Small intestine (tissue), 7 donors: ENCODE results near the gene UBE2R2. TPM values are rescaled to one million over a fixed set of nuclear protein-coding genes. Genes with fewer than 3 reads are reported as not detected.
A peak's percentile ranks its signal among the peaks of the same experiment; 100 is the strongest.
"Not testable (repeated sequence)": the region's sequence is repeated elsewhere in the genome, so short reads cannot be mapped to it uniquely, and the experiment has no call there.

ENCODE experiments used
- DNase-seq, 2 donors: peaks; one replicate each; pipeline versions ENCODE4 v3.0.0 to v3.0.0-alpha.2; 2013
- FAIRE-seq: peaks from 2 replicates; lab custom pipeline; 2012; peaks lifted over from hg19 to GRCh38; lab: Jason Lieb, UNC
- H3K27ac ChIP-seq, 3 donors: one replicate each; pipeline ENCODE4 v1.5.1; 2013; ENCODE audit warnings: low read length in 2 of 3, mild to moderate bottlenecking in 2 of 3, control low read depth in 1 of 3, inconsistent platforms in 1 of 3, low read depth in 1 of 3, moderate library complexity in 1 of 3
- H3K27me3 ChIP-seq, 3 donors: one replicate each; pipeline ENCODE4 v1.6.1; 2013; ENCODE audit warnings: low read length in 3 of 3, inconsistent platforms in 1 of 3; ENCODE audit not compliant: control insufficient read depth in 3 of 3, insufficient read depth in 3 of 3
- H3K36me3 ChIP-seq, 3 donors: one replicate each; pipeline ENCODE4 v1.6.1; 2013; ENCODE audit warnings: low read length in 3 of 3, inconsistent platforms in 1 of 3, low read depth in 1 of 3, mild to moderate bottlenecking in 1 of 3, moderate library complexity in 1 of 3; ENCODE audit not compliant: control insufficient read depth in 3 of 3, insufficient read depth in 2 of 3
- H3K4me1 ChIP-seq, 3 donors: one replicate each; pipeline ENCODE4 v1.6.1; 2013; ENCODE audit warnings: low read length in 2 of 3, inconsistent platforms in 1 of 3, low read depth in 1 of 3, mild to moderate bottlenecking in 1 of 3, moderate library complexity in 1 of 3; ENCODE audit not compliant: control insufficient read depth in 3 of 3, insufficient read depth in 2 of 3
- H3K4me3 ChIP-seq, 3 donors: one replicate each; pipeline ENCODE4 v1.5.1; 2013; ENCODE audit warnings: low read length in 3 of 3, control low read depth in 1 of 3, inconsistent platforms in 1 of 3, low read depth in 1 of 3, mild to moderate bottlenecking in 1 of 3, moderate library complexity in 1 of 3
- H3K9me3 ChIP-seq, 2 donors: one replicate each; pipeline ENCODE4 v1.6.1; 2013; ENCODE audit warnings: low read depth in 1 of 2, low read length in 1 of 2; ENCODE audit not compliant: control insufficient read depth in 2 of 2, insufficient read depth in 1 of 2
- WGBS, 3 donors: extraction: QIAGEN DNeasy Blood & Tissue Kit; methylation state at CpG; one replicate each; pipeline ENCODE4 v1.1.7; 2013; 5-methylcytosine and 5-hydroxymethylcytosine counted together
- polyA plus RNA-seq, 4 donors: library from polyadenylated mRNA; stranded (reverse) in 3 of 4; unstranded in 1 of 4; fragments of 200-250 nt in 3 of 4; fragments of 120-200 nt in 1 of 4; gene quantifications; one replicate each; pipeline versions ENCODE4 v1.2.1 to v1.2.3, GENCODE V29; 2013
- donor health status: healthy with polysubstance abuse.
- donor health status: control.
- donor health status: control.
- donor health status: Bipolar disorder and iron deficiency.
- donor health status: healthy.

Gene UBE2R2
- polyA plus RNA-seq, 4 donors: 22.5 to 48.2 (median 36.0) TPM

- no peaks in the 10 kb centered on the region for H3K27me3 ChIP-seq
- H3K9me3 ChIP-seq: no peaks in the 10 kb centered on the region
- no peak overlapping the region for H3K4me3 ChIP-seq
- H3K4me1 ChIP-seq: peaks cover 0 to 4% (median 2%) of the 10 kb centered on the region in 3 donors
- WGBS, 3 donors: 55 to 72% (median 67%) methylated on average over 8 of the region's 8 CpGs
- peaks cover 0 to 7% (median 2%) of the 10 kb centered on the region in 3 donors for H3K36me3 ChIP-seq
- H3K27ac ChIP-seq: no peak overlapping the region
- FAIRE-seq (no peak), DNase-seq (peak; percentile 72 to 74)
Measured at GRCh38 chr9:33852216-33852826, 35.4 kb downstream of the UBE2R2 start.

DNA sequence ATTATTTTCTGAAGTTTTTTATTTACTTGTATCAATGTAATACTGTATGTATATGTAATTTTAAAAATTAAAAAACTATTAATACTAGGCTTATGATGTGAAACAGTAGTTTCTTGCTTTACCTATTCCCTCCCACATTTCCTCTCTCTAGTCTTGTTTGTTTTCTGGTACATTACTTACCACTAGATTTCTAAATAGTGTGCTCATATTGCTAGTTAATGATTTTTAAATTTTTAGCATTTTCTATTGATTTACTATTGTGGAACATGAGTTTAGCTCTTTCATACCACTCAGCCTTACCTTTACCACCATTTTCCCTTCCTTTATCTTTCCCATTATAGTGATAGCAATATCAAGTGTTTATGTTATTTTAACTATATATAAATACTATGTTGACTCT is 39.3 kb downstream of the UBE2R2 start:
- H3K27ac ChIP-seq: no peak overlapping the region
- DNase-seq: no peak
- H3K4me3 ChIP-seq: no peak overlapping the region
- peaks cover 0 to 10% (median 2%) of the 10 kb centered on the region in 3 donors for H3K36me3 ChIP-seq
- peaks cover 0 to 4% (median 0%) of the 10 kb centered on the region in 3 donors for H3K4me1 ChIP-seq
- no peaks in the 10 kb centered on the region for H3K9me3 ChIP-seq
- no peak for FAIRE-seq
- H3K27me3 ChIP-seq: no peaks in the 10 kb centered on the region

DNA sequence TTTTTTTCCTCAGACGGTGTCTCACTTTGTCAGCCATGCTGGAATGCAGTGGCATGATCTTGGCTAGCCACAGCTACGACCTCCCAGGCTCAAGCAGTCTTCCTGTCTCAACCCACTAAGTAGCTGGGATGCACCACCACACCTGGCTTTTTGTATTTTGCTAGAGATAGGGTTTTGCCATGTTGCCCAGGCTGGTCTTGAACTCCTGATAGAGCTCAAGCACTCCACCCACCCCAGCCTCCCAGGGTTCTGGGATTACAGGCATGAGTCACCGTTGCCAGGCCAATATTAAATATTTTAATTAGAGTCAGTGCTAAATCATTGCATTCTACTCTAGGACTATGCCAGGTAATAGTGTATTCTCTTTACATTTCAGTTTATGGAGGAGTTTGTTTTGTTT is 41.5 kb downstream of the UBE2R2 start:
- no peak for DNase-seq
- H3K27ac ChIP-seq: no peak overlapping the region
- no peak overlapping the region for H3K4me3 ChIP-seq
- FAIRE-seq: no peak
- no peaks in the 10 kb centered on the region for H3K9me3 ChIP-seq
- H3K36me3 ChIP-seq: peaks cover 0 to 17% (median 2%) of the 10 kb centered on the region in 3 donors
- peaks cover 0 to 4% (median 0%) of the 10 kb centered on the region in 3 donors for H3K4me1 ChIP-seq
- 71 to 85% (median 77%) methylated on average over 3 of the region's 3 CpGs for WGBS, 3 donors
- no peaks in the 10 kb centered on the region for H3K27me3 ChIP-seq

GRCh38 chr9:33860200-33860871 is 43.4 kb downstream of the UBE2R2 start:
- H3K36me3 ChIP-seq: peaks cover 0 to 24% (median 0%) of the 10 kb centered on the region in 3 donors
- DNase-seq (no peak), FAIRE-seq (no peak)
- no peak overlapping the region for H3K4me3 ChIP-seq
- peaks cover 0 to 4% (median 0%) of the 10 kb centered on the region in 3 donors for H3K4me1 ChIP-seq
- no peaks in the 10 kb centered on the region for H3K27me3 ChIP-seq
- no peak overlapping the region for H3K27ac ChIP-seq
- WGBS, 3 donors: 91 to 100% (median 94%) methylated on average over 1 of the region's 1 CpG
- no peaks in the 10 kb centered on the region for H3K9me3 ChIP-seq

- DNase-seq (peak in 1 of 2 donors; percentile 43), FAIRE-seq (no peak)
- Histone ChIP-seq H3K27ac (no peak overlapping the region), H3K4me3 (no peak overlapping the region), H3K36me3 (peaks cover 0 to 21% (median 0%) of the 10 kb centered on the region in 3 donors), H3K4me1 (peaks cover 0 to 2% (median 0%) of the 10 kb centered on the region in 3 donors), H3K9me3 (no peaks in the 10 kb centered on the region), H3K27me3 (no peaks in the 10 kb centered on the region)
- WGBS, 3 donors: 30 to 70% (median 57%) methylated on average over 10 of the region's 10 CpGs
Measured at GRCh38 chr9:33861917-33862453, 45.0 kb downstream of the UBE2R2 start.

- not testable (repeated sequence) for H3K27ac ChIP-seq, H3K4me1 ChIP-seq, H3K9me3 ChIP-seq, FAIRE-seq, DNase-seq, H3K4me3 ChIP-seq, H3K27me3 ChIP-seq
- WGBS, 3 donors: 84 to 96% (median 92%) methylated on average over 7 to 8 of the region's 8 CpGs
- peaks cover 0 to 26% (median 0%) of the 10 kb centered on the region in 3 donors for H3K36me3 ChIP-seq
Measured at GRCh38 chr9:33863027-33863426, 46.1 kb downstream of the UBE2R2 start.

- Histone ChIP-seq H3K9me3 (no peaks in the 10 kb centered on the region), H3K36me3 (peaks cover 0 to 22% (median 0%) of the 10 kb centered on the region in 3 donors), H3K4me1 (no peaks in the 10 kb centered on the region), H3K27me3 (no peaks in the 10 kb centered on the region), H3K4me3 (no peak overlapping the region), H3K27ac (no peak overlapping the region)
- 72 to 75% (median 73%) methylated on average over 11 of the region's 11 CpGs for WGBS, 3 donors
- FAIRE-seq (no peak), DNase-seq (no peak)
Measured at GRCh38 chr9:33867747-33868439, 50.9 kb downstream of the UBE2R2 start.

DNA sequence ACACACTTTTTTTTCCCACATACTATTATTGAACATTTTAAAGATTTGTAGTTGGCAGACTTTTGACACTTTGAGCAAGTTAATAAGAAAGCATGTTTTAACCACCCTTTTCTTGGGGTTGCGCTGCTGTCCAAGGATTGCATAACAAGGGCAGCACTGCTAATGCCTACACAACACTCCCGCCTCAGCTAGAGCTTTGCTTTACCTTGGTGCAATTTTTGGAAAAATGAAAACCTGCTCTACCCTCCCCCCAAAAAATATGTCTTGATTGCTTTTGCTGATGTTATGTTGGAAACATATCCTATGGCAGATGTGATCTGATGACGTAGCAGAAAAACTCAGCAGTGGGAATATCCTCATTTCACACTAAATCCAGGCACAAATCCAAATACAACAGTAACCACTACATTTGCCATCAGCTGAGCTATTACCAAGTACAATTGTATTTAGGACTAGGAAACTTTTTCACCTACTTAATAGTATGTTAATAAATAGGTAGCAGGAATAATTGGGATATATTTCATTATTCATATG is 51.5 kb downstream of the UBE2R2 start:
- no peak overlapping the region for H3K27ac ChIP-seq
- H3K4me3 ChIP-seq: no peak overlapping the region

More for the DNA sequence above, 51.5 kb downstream of the UBE2R2 start:
- Histone ChIP-seq H3K27me3 (no peaks in the 10 kb centered on the region), H3K36me3 (peaks cover 0 to 18% (median 0%) of the 10 kb centered on the region in 3 donors), H3K4me1 (no peaks in the 10 kb centered on the region), H3K9me3 (no peaks in the 10 kb centered on the region)
- FAIRE-seq: no peak
- WGBS, 3 donors: 61 to 89% (median 86%) methylated on average over 3 of the region's 3 CpGs
- DNase-seq: no peak
